Measurements from ENCODE around the gene KCNJ14. TPM values are rescaled to one million over a fixed set of nuclear protein-coding genes. Genes with fewer than 3 reads are reported as not detected.
A peak's percentile ranks its signal among the peaks of the same experiment; 100 is the strongest.

Gene KCNJ14
- total and polyA plus RNA-seq, 2 experiments from 2014 or later = 0.81 to 0.94 TPM

DNA sequence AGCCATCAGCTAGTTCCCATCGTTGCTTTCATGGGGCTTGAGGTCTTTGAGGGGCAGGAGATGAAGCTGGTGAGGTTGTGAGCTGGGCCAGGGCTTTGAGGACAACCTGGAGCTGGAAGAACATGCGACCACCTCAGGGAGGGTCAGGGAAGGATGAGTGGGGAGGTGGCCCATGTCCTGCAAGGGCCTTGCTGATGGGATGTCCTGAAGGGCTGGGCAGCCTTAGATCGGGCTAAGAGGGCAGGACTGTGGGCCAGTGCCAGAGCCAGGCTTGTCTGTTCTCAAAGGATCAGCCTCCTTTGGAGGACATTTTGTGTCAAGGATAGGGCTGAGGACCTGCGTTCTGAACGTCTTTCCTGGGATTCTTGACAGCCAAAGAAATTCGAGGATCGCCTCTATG is 24.3 kb downstream of the KCNJ14 start:
- peak overlapping the region; percentile 83 for H3K4me3 Mint-ChIP-seq
- ATAC-seq (peak; percentile 2; the same call in 1 of the 3 replicates), DNase-seq (ENCODE audit: low spot score) (peak; percentile 38)
- Histone ChIP-seq H3K79me2 (replicated peaks; ENCODE audit: insufficient read depth) (no peaks in the 10 kb centered on the region), H3K4me3 (peak overlapping the region; percentile 90), H3K4me2 (peak overlapping the region; percentile 84), H3K36me3 (ENCODE audit: insufficient read depth) (peaks cover 18% of the 10 kb centered on the region), H4K20me1 (replicated peaks; ENCODE audit: insufficient read depth) (peaks cover 5% of the 10 kb centered on the region; the same call in 1 of the 2 replicates), H3K4me1 (ENCODE audit: insufficient read depth) (peaks cover 12% of the 10 kb centered on the region; the same call in 1 of the 2 replicates), H2AFZ (no peak overlapping the region), H3K27me3 (ENCODE audit: insufficient read depth) (no peaks in the 10 kb centered on the region), H3F3A (replicated peaks; ENCODE audit: low read depth) (peaks cover 30% of the 10 kb centered on the region), H3K9me2 (ENCODE audit: insufficient read depth) (no peaks in the 10 kb centered on the region), H3K27ac (ENCODE audit: low read depth) (peak overlapping the region; percentile 69)
- TF ChIP-seq, protein P1, sequence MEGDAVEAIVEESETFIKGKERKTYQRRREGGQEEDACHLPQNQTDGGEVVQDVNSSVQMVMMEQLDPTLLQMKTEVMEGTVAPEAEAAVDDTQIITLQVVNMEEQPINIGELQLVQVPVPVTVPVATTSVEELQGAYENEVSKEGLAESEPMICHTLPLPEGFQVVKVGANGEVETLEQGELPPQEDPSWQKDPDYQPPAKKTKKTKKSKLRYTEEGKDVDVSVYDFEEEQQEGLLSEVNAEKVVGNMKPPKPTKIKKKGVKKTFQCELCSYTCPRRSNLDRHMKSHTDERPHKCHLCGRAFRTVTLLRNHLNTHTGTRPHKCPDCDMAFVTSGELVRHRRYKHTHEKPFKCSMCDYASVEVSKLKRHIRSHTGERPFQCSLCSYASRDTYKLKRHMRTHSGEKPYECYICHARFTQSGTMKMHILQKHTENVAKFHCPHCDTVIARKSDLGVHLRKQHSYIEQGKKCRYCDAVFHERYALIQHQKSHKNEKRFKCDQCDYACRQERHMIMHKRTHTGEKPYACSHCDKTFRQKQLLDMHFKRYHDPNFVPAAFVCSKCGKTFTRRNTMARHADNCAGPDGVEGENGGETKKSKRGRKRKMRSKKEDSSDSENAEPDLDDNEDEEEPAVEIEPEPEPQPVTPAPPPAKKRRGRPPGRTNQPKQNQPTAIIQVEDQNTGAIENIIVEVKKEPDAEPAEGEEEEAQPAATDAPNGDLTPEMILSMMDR (conservative IDR thresholded peaks at IDR 0.05; ENCODE audit: low read depth in 2 of 2) = no peak
- TF ChIP-seq EZH2phosphoT487 (IDR thresholded peaks at IDR 0.05; ENCODE audit: unreplicated experiment) (no peak), EZH2 (IDR thresholded peaks at IDR 0.05; ENCODE audit: low read depth, unreplicated experiment) (no peak), ZNF462 (CRISPR knock-in tag; IDR thresholded peaks at IDR 0.05) (no peak), REST (IDR thresholded peaks at IDR 0.05; ENCODE audit: unreplicated experiment) (no peak), ZNF331 (CRISPR knock-in tag; IDR thresholded peaks at IDR 0.05; ENCODE audit: low read depth) (no peak), JUNB (IDR thresholded peaks at IDR 0.05; ENCODE audit: unreplicated experiment) (no peak), ETS1 (IDR thresholded peaks at IDR 0.05) (no peak), STAT1 (IDR thresholded peaks at IDR 0.05; ENCODE audit: unreplicated experiment) (no peak), ZNF114 (CRISPR knock-in tag; IDR thresholded peaks at IDR 0.05) (no peak), CREB1 (CRISPR knock-in tag; IDR thresholded peaks at IDR 0.05; ENCODE audit: low read depth) (no peak), POLR2AphosphoS5 (IDR thresholded peaks at IDR 0.05; ENCODE audit: low read depth) (no peak), NANOG (IDR thresholded peaks at IDR 0.05; ENCODE audit: borderline replicate concordance) (no peak)
- H3K27me3 Mint-ChIP-seq (ENCODE audit: insufficient read depth, low read depth, poor library complexity) = peaks cover 39% of the 10 kb centered on the region
- H3K36me3 Mint-ChIP-seq (ENCODE audit: low read depth) = peaks cover 40% of the 10 kb centered on the region
- peaks cover 24% of the 10 kb centered on the region for H3K4me1 Mint-ChIP-seq
- H3K9me3 Mint-ChIP-seq = peaks cover 2% of the 10 kb centered on the region; the same call in 1 of the 3 replicates
- H3K27ac Mint-ChIP-seq = no peak overlapping the region

Measured in GM23338 (cell line).